A204.1 (cell line): ENCODE results near the gene RMC1.
"Not testable (repeated sequence)": the region's sequence is repeated elsewhere in the genome, so short reads cannot be mapped to it uniquely, and the experiment has no call there.

Experiments used
- FAIRE-seq: peaks from 2 replicates; lab custom pipeline; 2012; peaks lifted over from hg19 to GRCh38; lab: Jason Lieb, UNC

Gene RMC1

DNA sequence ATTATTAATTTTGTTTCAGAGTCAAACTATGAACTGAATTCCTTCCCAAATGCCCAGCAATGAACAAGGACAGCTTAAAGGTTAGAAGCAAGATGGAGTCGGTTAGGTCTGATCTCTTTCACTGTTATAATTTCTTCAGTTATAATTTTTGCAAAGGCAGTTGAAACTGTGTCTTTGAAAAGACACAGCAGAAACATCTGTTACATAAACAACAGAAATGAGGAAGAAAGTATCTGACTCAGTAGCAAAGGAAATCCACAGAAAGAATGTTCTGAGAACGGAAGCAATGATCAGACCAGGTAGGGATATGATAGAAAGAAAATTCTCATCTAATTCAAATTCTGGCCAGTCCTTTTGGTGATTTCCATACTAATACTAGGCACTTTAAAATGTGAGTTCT lies 5.2 kb upstream of the RMC1 start:
- FAIRE-seq = no peak

- FAIRE-seq = no peak
Measured at GRCh38 chr18:23498877-23499276, 4.4 kb upstream of the RMC1 start.

- no peak for FAIRE-seq
Measured at GRCh38 chr18:23499291-23499781, 4.0 kb upstream of the RMC1 start.

GRCh38 chr18:23501626-23502025 lies 1.7 kb upstream of the RMC1 start:
- no peak for FAIRE-seq

GRCh38 chr18:23502516-23503037 lies 734 bp upstream of the RMC1 start:
- no peak for FAIRE-seq

DNA sequence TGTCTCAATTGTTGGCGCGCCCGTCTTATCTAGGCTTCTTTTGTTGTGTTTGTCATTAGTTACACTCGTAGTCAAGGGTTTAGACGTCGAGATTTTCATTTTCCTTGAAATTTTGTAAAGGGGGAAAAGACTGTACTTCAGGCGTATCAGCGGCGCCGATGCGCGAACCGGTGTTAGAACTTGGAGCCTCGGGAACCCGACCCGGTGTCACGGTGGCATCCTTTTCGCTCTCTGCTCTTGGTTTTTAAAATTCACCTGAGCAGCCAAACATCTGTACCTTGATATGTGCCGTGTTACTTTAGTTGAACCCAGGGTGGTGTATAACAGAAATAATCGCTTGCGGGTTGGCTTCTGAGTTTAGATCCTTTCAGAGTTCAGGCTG lies 643 bp downstream of the RMC1 start:
- FAIRE-seq = no peak

DNA sequence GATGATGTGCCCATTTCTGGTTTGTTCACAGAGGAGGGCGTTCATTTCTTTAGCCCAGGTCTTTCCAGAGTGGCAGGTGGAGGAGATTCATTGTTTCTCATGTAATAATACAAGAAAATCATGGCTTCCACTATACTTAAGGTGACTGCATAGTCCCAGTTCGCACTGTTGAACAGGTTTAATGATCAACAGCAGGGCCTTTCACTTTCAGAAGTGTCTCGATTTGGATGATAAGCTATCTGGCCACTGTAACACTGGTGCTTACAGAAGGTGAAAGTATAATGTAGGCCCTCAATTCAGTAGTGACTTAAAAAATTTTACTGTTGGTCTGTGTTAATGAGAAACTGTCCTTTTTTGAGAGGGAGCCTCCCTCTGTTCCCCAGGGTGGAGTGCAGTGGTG lies 1.4 kb downstream of the RMC1 start:
- FAIRE-seq = no peak

DNA sequence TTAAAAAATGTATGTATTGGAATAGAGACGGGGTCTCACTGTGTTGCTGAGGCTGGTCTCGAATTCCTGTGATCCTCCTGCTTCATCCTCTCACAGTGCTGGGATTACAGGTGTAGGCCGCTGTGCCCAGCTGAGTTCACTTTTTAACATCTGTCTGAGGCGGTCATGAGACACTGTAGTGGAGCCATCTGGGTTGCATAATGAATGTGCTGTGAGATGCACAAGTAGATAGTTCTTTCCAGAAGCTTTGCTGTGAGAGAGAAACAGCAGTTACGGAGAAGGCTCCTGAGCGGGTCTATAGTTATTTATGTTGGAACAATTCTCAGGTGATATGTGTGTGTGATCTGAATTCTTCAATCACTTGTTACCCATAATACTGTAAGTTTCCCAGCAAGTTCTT lies 3.1 kb downstream of the RMC1 start:
- FAIRE-seq = no peak

DNA sequence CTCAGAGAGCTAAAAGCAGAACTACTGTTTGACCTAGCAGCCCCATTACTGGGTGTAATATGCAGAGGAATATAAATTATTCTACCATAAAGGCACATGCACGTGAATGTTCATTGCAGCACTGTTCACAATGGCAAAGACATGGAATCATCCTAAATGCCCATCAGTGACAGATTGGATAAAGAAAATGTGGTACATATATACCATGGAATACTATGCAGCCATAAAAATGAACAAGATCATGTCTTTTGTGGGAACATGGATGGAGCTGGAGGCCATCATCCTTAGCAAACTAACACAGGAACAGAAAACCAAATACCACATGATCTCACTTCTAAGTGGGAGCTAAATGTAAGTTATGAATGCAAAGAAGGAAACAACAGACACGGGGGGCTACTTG lies 7.6 kb downstream of the RMC1 start:
- FAIRE-seq = not testable (repeated sequence)

GRCh38 chr18:23512216-23512615 lies 8.9 kb downstream of the RMC1 start:
- FAIRE-seq = not testable (repeated sequence)

DNA sequence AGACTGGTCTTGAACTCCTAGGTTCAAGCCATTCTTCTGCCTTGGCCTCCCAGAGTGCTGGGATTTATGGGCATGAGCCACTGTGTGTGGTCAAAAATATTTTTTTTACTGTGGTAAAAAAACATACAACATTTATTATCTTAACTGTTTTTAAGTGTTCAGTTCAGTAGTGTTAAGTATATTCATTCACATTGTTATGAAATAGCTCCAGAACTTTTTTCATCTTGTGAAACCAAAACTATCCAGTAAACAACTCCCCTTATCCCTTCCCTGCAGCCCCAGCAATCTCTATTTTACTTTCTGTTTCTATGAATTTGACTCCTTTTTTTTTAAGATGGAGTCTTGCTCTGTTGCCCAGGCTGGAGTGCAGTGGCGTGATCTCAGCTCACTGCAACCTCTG lies 9.3 kb downstream of the RMC1 start:
- FAIRE-seq = no peak

GRCh38 chr18:23515911-23516546 lies 12.7 kb downstream of the RMC1 start:
- no peak for FAIRE-seq

GRCh38 chr18:23519734-23520133 lies 16.4 kb downstream of the RMC1 start:
- no peak for FAIRE-seq

GRCh38 chr18:23521271-23521670 lies 18.0 kb downstream of the RMC1 start:
- FAIRE-seq = no peak

GRCh38 chr18:23521907-23522306 lies 18.6 kb downstream of the RMC1 start:
- FAIRE-seq = no peak

DNA sequence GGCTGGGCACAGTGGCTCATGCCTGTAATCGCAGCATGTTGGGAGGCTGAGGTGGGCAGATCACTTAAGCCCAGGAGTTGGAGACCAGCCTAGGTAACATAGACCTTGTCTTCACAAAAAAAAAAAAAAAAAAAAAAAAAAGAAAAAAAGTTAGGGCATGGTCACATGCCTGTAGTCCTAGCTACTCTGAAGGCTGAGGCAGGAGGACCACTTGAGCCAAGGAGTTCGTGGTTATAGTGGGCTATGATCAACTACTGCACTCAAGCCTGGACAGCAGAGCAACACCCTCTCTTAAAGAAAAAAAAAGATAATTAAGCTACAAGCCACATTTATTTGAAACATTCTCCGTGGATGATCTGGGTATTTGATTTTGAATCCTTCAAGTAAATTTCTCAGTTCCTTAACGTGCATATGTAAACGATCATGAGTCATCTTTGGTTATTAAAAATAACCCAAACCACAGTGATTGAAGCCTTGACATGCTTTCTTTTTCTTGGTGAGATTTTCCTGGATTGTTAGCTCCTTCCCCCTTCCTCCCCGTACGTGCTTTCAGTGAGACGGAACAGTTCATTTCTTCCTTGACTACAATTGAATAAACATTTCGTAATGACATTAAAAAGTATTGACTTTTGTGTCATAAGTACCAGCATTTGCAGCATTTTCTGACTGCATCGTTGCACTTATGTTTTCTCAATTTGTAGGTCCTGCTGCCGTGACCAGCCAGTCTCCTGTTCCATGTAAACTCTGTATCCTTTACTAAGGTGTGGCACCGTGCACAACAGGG lies 20.3 kb downstream of the RMC1 start:
- no peak for FAIRE-seq

GRCh38 chr18:23524213-23524707 lies 20.9 kb downstream of the RMC1 start:
- FAIRE-seq = no peak

- no peak for FAIRE-seq
Measured at GRCh38 chr18:23526501-23527063, 23.3 kb downstream of the RMC1 start.

GRCh38 chr18:23528580-23529472 lies 25.5 kb downstream of the RMC1 start:
- FAIRE-seq = no peak

DNA sequence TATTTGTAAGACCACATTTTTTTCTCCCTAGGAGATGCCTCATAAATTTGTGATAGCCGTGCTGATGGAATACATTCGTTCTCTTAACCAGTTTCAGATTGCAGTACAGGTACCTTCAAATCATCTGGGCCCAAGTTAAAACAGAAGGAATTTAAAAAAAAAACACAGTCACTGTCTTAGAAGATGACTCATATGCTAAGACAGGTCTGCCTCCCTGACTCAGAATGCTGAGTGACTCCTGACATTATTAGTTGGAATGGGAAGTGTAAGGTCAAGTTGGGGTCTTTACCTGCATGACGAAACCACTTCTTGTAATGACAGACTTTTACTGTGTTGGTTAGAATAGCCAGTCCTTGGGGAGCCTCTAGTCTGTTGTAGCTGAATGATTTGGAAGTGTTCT lies 26.3 kb downstream of the RMC1 start:
- FAIRE-seq = no peak

GRCh38 chr18:23530195-23530594 lies 26.9 kb downstream of the RMC1 start:
- no peak for FAIRE-seq

GRCh38 chr18:23531912-23532311 lies 28.6 kb downstream of the RMC1 start:
- FAIRE-seq = no peak
